Cardiac muscle cell (in vitro differentiated cells and primary cell): Measurements from ENCODE around the gene AKR1C8. TPM values are rescaled to one million over a fixed set of nuclear protein-coding genes. Genes with fewer than 3 reads are reported as not detected.

Source experiments
- DNase-seq, 2 donors: peaks; one replicate each; pipeline versions ENCODE4 v3.0.0 to v3.0.0-alpha.2; 2010 to 2017; ENCODE audit warnings: low read depth in 1 of 2, low spot score in 1 of 2
- H3K27ac ChIP-seq: fragments of 200-600 bp; sonication (generic); 2 replicates; pipeline ENCODE4 v1.5.1; 2016
- H3K27me3 ChIP-seq: fragments of 200-600 bp; sonication (generic); 2 replicates; pipeline ENCODE4 v1.6.0; 2016; ENCODE audit warnings: control low read depth
- H3K36me3 ChIP-seq: fragments of 200-600 bp; sonication (generic); 2 replicates; pipeline ENCODE4 v1.5.1; 2016; ENCODE audit warnings: control low read depth
- H3K4me1 ChIP-seq: fragments of 200-600 bp; sonication (generic); 2 replicates; pipeline ENCODE4 v1.8.1; 2017; ENCODE audit warnings: low read depth, mild to moderate bottlenecking, mixed run types
- H3K4me3 ChIP-seq: fragments of 200-600 bp; sonication (generic); 2 replicates; pipeline ENCODE4 v1.5.1; 2016; ENCODE audit warnings: mild to moderate bottlenecking
- H3K9me3 ChIP-seq: fragments of 200-600 bp; sonication (generic); 2 replicates; pipeline ENCODE4 v1.5.1; 2017; ENCODE audit warnings: low read depth, mild to moderate bottlenecking, control low read depth
- polyA plus RNA-seq: library from polyadenylated mRNA; unstranded; fragments of >200 nt; fragmentation: Nextera tagmentation; extraction: Ambion mirVana; gene quantifications from 2 replicates; pipeline ENCODE4 v1.2.1, GENCODE V29; 2016
- total RNA-seq: library from RNA; depleted of rRNA; stranded (reverse); fragments of >200 nt; gene quantifications from 2 replicates; pipeline ENCODE4 v1.2.3, GENCODE V29; 2016
- TF ChIP-seq, protein P1 (sequence below): IDR thresholded peaks from 2 replicates; pipeline ENCODE4 v1.5.1; 2012; ENCODE audit warnings: low read depth, mild to moderate bottlenecking, low read length

AKR1C8 gene
- total and polyA plus RNA-seq, 2 experiments from 2014 or later = not detected

DNA sequence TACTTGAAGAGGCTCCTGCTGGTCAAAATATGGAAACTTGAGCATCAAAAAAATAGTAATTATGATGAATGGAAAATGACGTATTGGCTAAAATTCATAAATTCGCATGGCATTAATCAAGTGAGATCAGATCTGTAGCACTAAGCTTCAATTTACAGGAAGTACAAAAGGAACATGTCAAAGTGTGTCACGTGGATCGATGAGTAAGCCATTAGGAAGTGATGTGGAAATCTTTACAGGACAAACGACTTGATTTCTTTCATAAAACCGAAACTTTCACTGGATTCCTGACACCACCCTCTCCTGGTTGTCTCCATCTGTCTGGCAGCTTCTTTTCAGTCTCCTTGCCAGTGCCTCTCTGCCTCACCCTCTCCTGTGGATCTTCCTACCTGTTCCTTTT lies 25.8 kb downstream of the AKR1C8 start:
- Histone ChIP-seq H3K4me1 (no peaks in the 10 kb centered on the region), H3K27me3 (no peaks in the 10 kb centered on the region), H3K36me3 (no peaks in the 10 kb centered on the region), H3K4me3 (no peak overlapping the region), H3K9me3 (no peaks in the 10 kb centered on the region), H3K27ac (no peak overlapping the region)
- TF ChIP-seq, protein P1, sequence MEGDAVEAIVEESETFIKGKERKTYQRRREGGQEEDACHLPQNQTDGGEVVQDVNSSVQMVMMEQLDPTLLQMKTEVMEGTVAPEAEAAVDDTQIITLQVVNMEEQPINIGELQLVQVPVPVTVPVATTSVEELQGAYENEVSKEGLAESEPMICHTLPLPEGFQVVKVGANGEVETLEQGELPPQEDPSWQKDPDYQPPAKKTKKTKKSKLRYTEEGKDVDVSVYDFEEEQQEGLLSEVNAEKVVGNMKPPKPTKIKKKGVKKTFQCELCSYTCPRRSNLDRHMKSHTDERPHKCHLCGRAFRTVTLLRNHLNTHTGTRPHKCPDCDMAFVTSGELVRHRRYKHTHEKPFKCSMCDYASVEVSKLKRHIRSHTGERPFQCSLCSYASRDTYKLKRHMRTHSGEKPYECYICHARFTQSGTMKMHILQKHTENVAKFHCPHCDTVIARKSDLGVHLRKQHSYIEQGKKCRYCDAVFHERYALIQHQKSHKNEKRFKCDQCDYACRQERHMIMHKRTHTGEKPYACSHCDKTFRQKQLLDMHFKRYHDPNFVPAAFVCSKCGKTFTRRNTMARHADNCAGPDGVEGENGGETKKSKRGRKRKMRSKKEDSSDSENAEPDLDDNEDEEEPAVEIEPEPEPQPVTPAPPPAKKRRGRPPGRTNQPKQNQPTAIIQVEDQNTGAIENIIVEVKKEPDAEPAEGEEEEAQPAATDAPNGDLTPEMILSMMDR = no peak
- DNase-seq = peak in 1 of 2 donors; percentile 9

DNA sequence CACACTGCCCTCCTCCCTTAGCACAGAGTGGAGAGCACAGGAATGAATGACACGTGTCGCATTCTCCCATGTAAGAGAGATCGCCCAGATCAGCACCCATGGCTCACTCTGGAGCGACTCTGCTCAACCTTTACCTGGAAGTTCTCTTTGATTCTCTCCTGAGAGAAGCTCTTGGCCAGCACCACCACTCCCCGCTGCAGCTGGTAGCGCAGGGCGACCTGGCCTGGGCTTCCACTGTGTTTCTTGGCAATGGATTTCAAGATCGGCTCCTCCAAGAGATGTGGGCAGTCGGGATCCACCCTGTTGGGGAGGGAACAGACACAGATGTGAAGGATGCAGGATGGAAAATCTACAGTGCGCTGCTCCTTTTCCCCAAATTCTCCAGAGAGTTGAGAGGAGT lies 27.4 kb downstream of the AKR1C8 start:
- no peak overlapping the region for H3K27ac ChIP-seq
- TF ChIP-seq, protein P1 = no peak
- DNase-seq = no peak
- no peaks in the 10 kb centered on the region for H3K27me3 ChIP-seq
- H3K4me1 ChIP-seq = no peaks in the 10 kb centered on the region
- no peak overlapping the region for H3K4me3 ChIP-seq
- H3K36me3 ChIP-seq = no peaks in the 10 kb centered on the region
- H3K9me3 ChIP-seq = no peaks in the 10 kb centered on the region

DNA sequence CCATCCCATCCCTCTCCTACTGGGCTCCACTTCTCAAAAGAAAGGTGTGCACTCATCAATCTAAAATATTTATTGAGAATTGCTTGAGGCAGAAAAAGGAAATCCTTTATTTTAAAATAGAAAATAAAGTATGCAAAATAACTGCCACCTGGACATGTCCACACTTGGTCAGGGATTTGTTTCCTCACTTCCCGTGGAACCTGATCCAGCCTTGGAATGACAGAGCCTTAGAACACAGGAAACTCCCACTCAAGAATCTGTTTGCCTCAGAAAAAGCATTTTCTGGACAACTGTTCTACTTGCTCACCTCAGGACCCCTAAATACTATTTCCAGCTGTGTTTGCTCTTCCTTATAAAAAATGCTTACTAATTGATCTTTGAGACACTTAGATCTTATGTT lies 29.0 kb downstream of the AKR1C8 start:
- peak in 1 of 2 donors; percentile 1 for DNase-seq
- Histone ChIP-seq H3K4me3 (no peak overlapping the region), H3K27ac (no peak overlapping the region), H3K4me1 (no peaks in the 10 kb centered on the region), H3K27me3 (no peaks in the 10 kb centered on the region), H3K36me3 (no peaks in the 10 kb centered on the region), H3K9me3 (no peaks in the 10 kb centered on the region)
- TF ChIP-seq, protein P1 = no peak

DNA sequence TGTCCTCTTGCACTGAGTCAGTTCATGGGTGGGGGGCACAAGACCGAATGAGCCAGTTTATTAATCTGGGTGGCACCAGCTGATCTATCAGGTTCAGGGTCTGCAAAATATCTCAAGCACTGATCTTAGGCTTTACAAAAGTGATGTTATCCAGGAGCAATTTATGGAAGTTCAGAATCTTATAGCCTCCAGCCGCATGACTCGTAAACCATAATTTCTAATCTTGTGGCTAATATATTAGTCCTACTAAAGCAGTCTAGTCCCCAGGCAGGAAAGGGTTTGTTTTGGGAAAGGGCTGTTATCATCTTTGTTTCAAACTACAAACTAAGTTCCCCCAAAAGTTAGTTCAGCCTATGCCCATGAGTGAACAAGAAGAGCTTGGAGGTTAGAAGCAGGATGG lies 33.9 kb downstream of the AKR1C8 start:
- TF ChIP-seq, protein P1 = no peak
- no peak overlapping the region for H3K4me3 ChIP-seq
- DNase-seq = no peak
- no peak overlapping the region for H3K27ac ChIP-seq
- H3K36me3 ChIP-seq = no peaks in the 10 kb centered on the region
- H3K9me3 ChIP-seq = no peaks in the 10 kb centered on the region
- no peaks in the 10 kb centered on the region for H3K27me3 ChIP-seq
- no peaks in the 10 kb centered on the region for H3K4me1 ChIP-seq

GRCh38 chr10:5148678-5149032 lies 36.3 kb downstream of the AKR1C8 start:
- Histone ChIP-seq H3K9me3 (no peaks in the 10 kb centered on the region), H3K4me1 (no peaks in the 10 kb centered on the region), H3K27me3 (no peaks in the 10 kb centered on the region), H3K36me3 (no peaks in the 10 kb centered on the region), H3K27ac (no peak overlapping the region), H3K4me3 (no peak overlapping the region)
- TF ChIP-seq, protein P1 = no peak
- no peak for DNase-seq

- H3K4me3 ChIP-seq = no peak overlapping the region
- DNase-seq = no peak
- TF ChIP-seq, protein P1 = no peak
- H3K27me3 ChIP-seq = no peaks in the 10 kb centered on the region
- no peaks in the 10 kb centered on the region for H3K36me3 ChIP-seq
- H3K9me3 ChIP-seq = no peaks in the 10 kb centered on the region
- no peaks in the 10 kb centered on the region for H3K4me1 ChIP-seq
- H3K27ac ChIP-seq = no peak overlapping the region
Observed at GRCh38 chr10:5147981-5148677, 36.8 kb downstream of the AKR1C8 start.
